NCI-H2081 (cell line): Measurements from ENCODE around the gene CCSER1.
"Not testable (repeated sequence)": the region's sequence is repeated elsewhere in the genome, so short reads cannot be mapped to it uniquely, and the experiment has no call there.

Experiments
- DNase-seq, 2 experiments: peaks; one replicate each; lab custom pipeline; 2025; lab: John Stamatoyannopoulos, UW

The CCSER1 gene

GRCh38 chr4:90299373-90299772, 172.2 kb downstream of the CCSER1 start:
- no peak for DNase-seq

GRCh38 chr4:90306810-90307209, 179.6 kb downstream of the CCSER1 start:
- no peak for DNase-seq

DNA sequence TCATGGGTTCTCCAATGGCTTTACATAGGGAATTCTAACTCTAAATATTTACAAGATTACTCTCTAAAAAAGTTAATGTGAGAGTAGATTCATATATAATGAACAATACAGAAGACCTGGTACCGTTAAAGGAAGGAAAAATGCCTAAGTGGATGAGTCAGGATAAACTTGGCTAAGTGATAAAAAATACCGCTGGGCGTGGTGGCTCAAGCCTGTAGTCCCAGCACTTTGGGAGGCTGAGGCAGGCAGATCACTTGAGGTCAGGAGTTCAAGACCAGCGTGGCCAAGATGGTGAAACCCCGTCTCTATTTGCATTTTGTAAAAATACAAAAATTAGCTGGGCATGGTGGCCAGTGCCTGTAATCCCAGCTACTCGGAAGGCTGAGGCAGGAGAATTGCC, 189.9 kb downstream of the CCSER1 start:
- DNase-seq, result not testable (repeated sequence)

DNA sequence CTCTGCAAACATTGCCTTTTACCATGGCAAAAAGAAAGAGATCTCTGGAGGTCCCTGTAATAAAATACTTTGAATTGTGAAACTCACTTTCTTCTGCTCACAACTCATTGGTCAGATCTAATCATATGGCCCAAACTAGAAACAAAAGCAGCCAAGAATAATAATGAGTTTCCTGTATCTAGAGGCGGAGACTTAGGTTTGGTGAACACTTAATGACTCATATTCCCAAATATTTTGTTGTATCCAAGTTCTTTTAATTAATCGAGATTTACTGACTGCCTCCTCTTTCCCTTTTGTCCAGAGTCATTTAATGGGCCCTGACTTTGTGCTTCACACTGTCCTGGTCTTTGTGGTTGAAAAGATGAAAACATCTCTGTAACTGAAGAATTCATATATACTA, 190.6 kb downstream of the CCSER1 start:
- DNase-seq, result no peak

GRCh38 chr4:90318193-90318592, 191.0 kb downstream of the CCSER1 start:
- DNase-seq, result no peak

- DNase-seq, result peak; percentile 64 to 85
Observed at GRCh38 chr4:90328558-90328957, 201.4 kb downstream of the CCSER1 start.

- no peak for DNase-seq
Observed at GRCh38 chr4:90330546-90330945, 203.4 kb downstream of the CCSER1 start.

DNA sequence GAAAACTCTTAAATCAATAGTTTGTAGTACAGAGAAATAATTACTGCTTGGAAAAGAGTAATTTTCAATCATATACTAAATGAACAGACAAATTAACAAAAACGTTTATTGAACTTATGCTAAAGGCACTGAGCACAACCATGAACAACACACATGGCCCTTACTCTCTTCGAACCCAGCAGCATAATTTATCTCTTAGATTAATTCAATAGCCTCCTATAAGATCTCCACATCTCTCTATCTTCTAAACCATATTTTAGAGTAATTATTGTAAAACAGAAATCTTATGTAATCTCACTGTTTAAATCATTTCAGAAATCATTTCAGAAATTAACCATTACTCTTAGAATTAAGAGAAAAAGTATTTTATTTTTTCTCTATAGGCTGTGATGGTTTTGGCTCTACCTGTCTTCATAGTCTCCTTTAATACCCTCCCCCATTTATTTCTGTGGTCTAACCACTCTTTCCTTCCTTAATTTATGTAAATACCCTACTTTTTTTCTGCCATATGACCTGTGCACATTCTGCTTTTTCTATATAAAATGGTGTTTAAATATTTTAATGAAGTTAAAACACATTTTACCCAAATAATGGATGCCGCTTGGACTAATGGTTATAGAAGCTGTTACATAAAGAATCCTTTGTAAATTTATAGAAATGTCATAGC, 218.5 kb downstream of the CCSER1 start:
- DNase-seq, result no peak

- DNase-seq, result no peak
Observed at GRCh38 chr4:90349636-90350035, 222.4 kb downstream of the CCSER1 start.

DNA sequence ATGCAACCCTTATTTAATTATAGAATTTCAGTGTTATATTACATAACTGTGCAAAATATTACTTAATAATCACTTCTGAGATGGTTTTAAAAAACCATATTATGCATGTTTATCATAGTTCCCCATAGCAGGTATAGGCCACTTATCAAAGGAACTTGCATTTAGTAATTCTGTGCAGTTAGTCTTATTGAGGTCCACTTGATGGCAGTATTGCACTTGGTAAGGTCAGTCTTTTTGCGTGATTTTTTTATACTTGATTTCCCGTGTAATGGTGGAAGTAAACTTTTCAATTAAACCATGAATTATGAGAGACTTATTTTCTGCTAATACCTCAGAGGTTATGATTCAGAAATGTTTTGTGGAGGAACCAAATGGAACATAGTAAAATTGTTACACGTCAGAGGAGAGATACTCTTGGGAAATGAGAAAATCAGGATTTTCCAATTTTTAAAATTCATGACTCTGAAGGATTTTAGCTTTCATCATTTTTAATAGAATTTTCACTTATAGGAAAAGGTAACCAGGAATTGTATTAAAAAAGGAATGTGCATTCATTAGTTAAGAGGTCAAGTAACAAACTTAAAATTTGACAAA, 230.0 kb downstream of the CCSER1 start:
- peak; percentile 2 to 40 for DNase-seq

DNA sequence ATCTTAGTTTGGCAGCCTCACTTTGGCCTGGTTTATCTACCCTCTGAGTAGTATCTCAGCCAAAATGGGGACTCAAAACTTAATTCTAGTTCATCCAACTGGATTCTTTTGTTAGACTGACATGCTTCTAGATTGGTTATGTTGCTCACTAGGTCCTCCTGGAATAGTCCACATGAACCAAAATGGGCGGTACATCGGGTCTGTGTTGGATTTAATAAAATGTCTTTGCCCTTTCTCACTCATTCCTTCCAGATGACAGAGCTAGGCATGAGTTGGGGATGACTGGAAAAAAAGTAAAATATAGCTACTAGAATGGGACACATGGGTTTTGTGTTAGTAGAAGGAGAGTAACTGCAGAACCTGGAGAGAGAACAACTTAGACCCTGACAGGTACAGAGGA, 247.9 kb downstream of the CCSER1 start:
- no peak for DNase-seq

GRCh38 chr4:90393215-90393614, 266.0 kb downstream of the CCSER1 start:
- DNase-seq, result no peak

GRCh38 chr4:90403781-90404180, 276.6 kb downstream of the CCSER1 start:
- no peak for DNase-seq

DNA sequence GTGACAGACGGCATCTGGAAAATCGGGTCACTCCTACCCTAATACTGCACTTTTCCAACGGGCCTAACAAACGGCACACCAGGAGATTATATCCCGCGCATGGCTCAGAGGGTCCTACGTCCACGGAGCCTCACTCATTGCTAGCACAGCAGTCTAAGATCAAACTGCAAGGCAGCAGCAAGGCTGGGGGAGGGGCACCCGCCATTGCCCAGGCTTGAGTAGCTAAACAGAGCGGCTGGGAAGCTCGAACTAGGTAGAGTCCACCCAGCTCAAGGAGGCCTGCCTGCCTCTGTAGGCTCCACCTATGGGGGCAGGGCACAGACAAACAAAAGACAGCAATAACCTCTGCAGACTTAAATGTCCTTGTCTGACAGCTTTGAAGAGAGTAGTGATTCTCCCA, 280.7 kb downstream of the CCSER1 start:
- not testable (repeated sequence) for DNase-seq

DNA sequence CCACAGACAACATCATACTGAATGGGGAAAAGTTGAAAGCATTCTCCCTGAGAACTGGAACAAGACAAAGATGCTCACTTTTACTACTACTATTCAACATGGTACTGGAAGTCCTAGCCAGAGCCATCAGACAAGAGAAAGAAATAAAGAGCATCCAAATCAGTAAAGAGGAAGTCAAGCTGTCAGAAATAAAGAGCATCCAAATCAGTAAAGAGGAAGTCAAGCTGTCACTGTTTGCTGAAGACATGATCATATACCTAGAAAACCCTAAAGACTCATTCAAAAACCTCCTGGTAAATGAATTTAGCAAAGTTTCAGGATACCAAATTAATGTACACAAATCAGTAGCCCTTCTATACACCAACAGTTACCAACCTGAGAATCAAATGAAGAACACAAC, 285.6 kb downstream of the CCSER1 start:
- DNase-seq, result not testable (repeated sequence)

- no peak for DNase-seq
Observed at GRCh38 chr4:90415116-90415515, 287.9 kb downstream of the CCSER1 start.

DNA sequence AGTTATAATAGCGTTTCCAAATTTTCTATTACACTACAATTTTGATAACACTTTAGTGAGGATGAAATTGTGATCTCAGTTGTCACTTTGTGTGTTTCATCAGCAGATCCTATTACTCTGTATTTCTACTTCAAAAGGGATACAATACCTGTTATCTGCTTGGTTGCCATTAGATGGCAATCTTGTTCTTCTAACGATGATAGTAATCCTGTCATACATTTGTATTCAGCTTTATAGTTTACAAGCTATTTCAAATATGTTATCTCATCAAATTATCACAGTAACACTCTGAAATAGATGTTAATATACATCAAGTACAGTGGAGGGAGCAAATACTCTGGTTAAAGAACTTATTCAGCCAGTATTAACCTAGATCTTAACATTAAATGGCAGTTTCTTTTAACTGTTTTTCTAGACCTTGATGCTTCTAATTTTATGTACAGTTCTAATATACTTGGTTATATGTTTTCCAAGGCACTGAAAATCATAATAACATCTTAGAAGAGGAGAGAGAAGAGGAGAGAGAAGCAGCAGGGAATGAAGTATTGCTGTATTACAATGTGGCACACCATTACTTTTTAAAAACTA, 292.0 kb downstream of the CCSER1 start:
- peak; percentile 8 to 48 for DNase-seq

- DNase-seq, result no peak
Observed at GRCh38 chr4:90421161-90421560, 294.0 kb downstream of the CCSER1 start.

GRCh38 chr4:90425893-90426292, 298.7 kb downstream of the CCSER1 start:
- no peak for DNase-seq

GRCh38 chr4:90438522-90438921, 311.3 kb downstream of the CCSER1 start:
- DNase-seq, result no peak

DNA sequence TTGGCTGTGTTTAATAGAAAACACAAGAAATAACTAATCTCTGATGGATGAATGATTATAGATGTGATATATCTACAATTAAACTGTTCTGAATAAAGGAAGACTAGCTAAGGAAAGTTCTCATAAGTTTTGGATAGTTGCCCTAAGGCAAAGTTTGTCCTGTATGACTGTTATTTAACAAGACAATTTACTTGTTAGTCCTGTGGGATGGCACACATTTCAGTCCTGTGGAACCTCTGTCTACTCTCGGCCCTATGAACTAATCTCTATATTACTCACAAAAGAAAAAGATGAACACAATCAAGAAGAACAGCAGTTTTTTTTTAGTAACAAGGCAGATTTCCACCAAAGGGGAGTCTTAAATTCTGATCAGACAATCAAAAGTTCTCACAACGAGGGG, 314.6 kb downstream of the CCSER1 start:
- DNase-seq, result no peak

DNA sequence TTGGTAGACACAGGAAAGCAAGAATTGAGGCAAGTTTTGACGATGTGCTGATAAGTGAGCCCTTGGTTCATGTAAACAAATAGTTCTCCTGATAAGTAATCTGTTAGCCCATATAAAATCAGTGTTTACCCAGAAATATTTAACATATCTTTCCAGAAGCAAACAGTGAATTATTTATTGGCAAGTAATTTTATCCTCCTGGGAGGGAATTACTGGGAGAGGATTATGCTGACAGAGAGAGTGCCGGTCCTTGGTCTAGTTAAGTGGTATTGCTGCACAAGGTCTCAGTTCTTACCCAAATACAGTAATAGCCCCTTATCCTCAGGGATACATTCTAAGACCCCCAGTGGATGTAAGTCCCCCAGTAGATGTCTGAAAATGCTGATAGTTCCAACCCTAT, 315.4 kb downstream of the CCSER1 start:
- DNase-seq, result no peak

GRCh38 chr4:90443231-90443630, 316.0 kb downstream of the CCSER1 start:
- DNase-seq, result no peak

GRCh38 chr4:90444904-90445303, 317.7 kb downstream of the CCSER1 start:
- no peak for DNase-seq
